ENCODE results near the gene SIX5. TPM values are rescaled to one million over a fixed set of nuclear protein-coding genes. Genes with fewer than 3 reads are reported as not detected.

The SIX5 gene
- total and polyA plus RNA-seq, 9 of the 15 experiments (the other 6 are each of a cell fraction or from before 2014, with no cell fraction given), result 1.4 to 17.2 (median 7.4) TPM; not detected in 2

GRCh38 chr19:45768984-45769782 is at the start of gene SIX5 (continued):
- TF ChIP-seq IRF1 (CRISPR knock-in tag; IDR thresholded peaks at IDR 0.05; ENCODE audit: borderline replicate concordance) (no peak), SP1 (CRISPR knock-in tag; IDR thresholded peaks at IDR 0.05) (peak; percentile 98), ZNF655 (CRISPR knock-in tag; IDR thresholded peaks at IDR 0.05) (no peak), SMARCB1 (IDR thresholded peaks at IDR 0.05; ENCODE audit: insufficient read length, low read depth) (no peak), CEBPZ (IDR thresholded peaks at IDR 0.05; ENCODE audit: borderline replicate concordance, low read depth, low read length) (no peak), SIN3A (IDR thresholded peaks at IDR 0.05; ENCODE audit: borderline replicate concordance in 2 of 2, control insufficient read depth in 1 of 2, low read depth in 2 of 2, low read length in 2 of 2) (peak; percentile 97 to 100), FOXM1 (IDR thresholded peaks at IDR 0.05; ENCODE audit: low read depth) (0 out of 2 replicates have a peak, but pooled peaks have one; percentile 15), FOXM1 (CRISPR knock-in tag; IDR thresholded peaks at IDR 0.05; ENCODE audit: low read depth) (no peak), MXD1 (CRISPR knock-in tag; IDR thresholded peaks at IDR 0.05; ENCODE audit: borderline replicate concordance, poor library complexity, severe bottlenecking) (no peak), ZNF740 (CRISPR knock-in tag; IDR thresholded peaks at IDR 0.05) (no peak), ZNF740 (tag; IDR thresholded peaks at IDR 0.05) (no peak), MLLT1 (IDR thresholded peaks at IDR 0.05) (peak; percentile 78 to 83), TOE1 (IDR thresholded peaks at IDR 0.05; ENCODE audit: borderline replicate concordance) (peak; percentile 59; the same call in 1 of the 2 replicates), TOE1 (CRISPR knock-in tag; IDR thresholded peaks at IDR 0.05; ENCODE audit: borderline replicate concordance, low read depth) (no peak), ZNF121 (CRISPR knock-in tag; conservative IDR thresholded peaks at IDR 0.05) (no peak), RHOXF2B (CRISPR knock-in tag; conservative IDR thresholded peaks at IDR 0.05) (no peak)
